ENCODE results near the gene LSM3. TPM values are rescaled to one million over a fixed set of nuclear protein-coding genes. Genes with fewer than 3 reads are reported as not detected.

Gene LSM3
- 23.0 and 34.9 TPM in 2 replicates for total RNA-seq (2014; rRNA removed; shearing (Covaris generic))

GRCh38 chr3:14178247-14179113 lies at the start of gene LSM3, which contains the start of gene XPC:
TSS of gene LSM3 (plus strand) at chr3:14178817. CDS start at chr3:14178861, 44 bp downstream.
TSS of gene XPC (minus strand) at chr3:14178601. CDS start at chr3:14178568, 33 bp downstream.
- peak; percentile 97 for DNase-seq (ENCODE audit: low read depth)

GRCh38 chr3:14129296-14129695 lies 49.3 kb upstream of the LSM3 start:
- no peak for DNase-seq (ENCODE audit: low read depth)

GRCh38 chr3:14130230-14130629 lies 48.4 kb upstream of the LSM3 start:
- no peak for DNase-seq (ENCODE audit: low read depth)

GRCh38 chr3:14130707-14131106 lies 47.9 kb upstream of the LSM3 start:
- no peak for DNase-seq (ENCODE audit: low read depth)

GRCh38 chr3:14131134-14131533 lies 47.5 kb upstream of the LSM3 start:
- no peak for DNase-seq (ENCODE audit: low read depth)

- DNase-seq (ENCODE audit: low read depth) = no peak
Measured at GRCh38 chr3:14132120-14132519, 46.5 kb upstream of the LSM3 start.

- DNase-seq (ENCODE audit: low read depth) = no peak
Measured at GRCh38 chr3:14132689-14133088, 45.9 kb upstream of the LSM3 start.

- no peak for DNase-seq (ENCODE audit: low read depth)
Measured at GRCh38 chr3:14133188-14133800, 45.3 kb upstream of the LSM3 start.

- no peak for DNase-seq (ENCODE audit: low read depth)
Measured at GRCh38 chr3:14133876-14134275, 44.7 kb upstream of the LSM3 start.

GRCh38 chr3:14134291-14134690 lies 44.3 kb upstream of the LSM3 start:
- DNase-seq (ENCODE audit: low read depth) = no peak

GRCh38 chr3:14135581-14135980 lies 43.0 kb upstream of the LSM3 start:
- no peak for DNase-seq (ENCODE audit: low read depth)

GRCh38 chr3:14137004-14137403 lies 41.6 kb upstream of the LSM3 start:
- peak; percentile 37 for DNase-seq (ENCODE audit: low read depth)

- no peak for DNase-seq (ENCODE audit: low read depth)
Measured at GRCh38 chr3:14137445-14137844, 41.2 kb upstream of the LSM3 start.

GRCh38 chr3:14138109-14138877 lies 40.3 kb upstream of the LSM3 start:
- no peak for DNase-seq (ENCODE audit: low read depth)

- DNase-seq (ENCODE audit: low read depth) = no peak
Measured at GRCh38 chr3:14138878-14139655, 39.5 kb upstream of the LSM3 start.

GRCh38 chr3:14139771-14140170 lies 38.8 kb upstream of the LSM3 start:
- no peak for DNase-seq (ENCODE audit: low read depth)

GRCh38 chr3:14140668-14141067 lies 37.9 kb upstream of the LSM3 start:
- DNase-seq (ENCODE audit: low read depth) = no peak

GRCh38 chr3:14141144-14141543 lies 37.5 kb upstream of the LSM3 start:
- DNase-seq (ENCODE audit: low read depth) = no peak

- no peak for DNase-seq (ENCODE audit: low read depth)
Measured at GRCh38 chr3:14141602-14142341, 36.8 kb upstream of the LSM3 start.

GRCh38 chr3:14142567-14143270 lies 35.9 kb upstream of the LSM3 start:
- no peak for DNase-seq (ENCODE audit: low read depth)
